Sigmoid colon (tissue), 7 donors: ENCODE measurements around the gene HIVEP3. TPM values are rescaled to one million over a fixed set of nuclear protein-coding genes. Genes with fewer than 3 reads are reported as not detected.

Experiments used
- DNase-seq: peaks from one replicate; pipeline ENCODE4 v3.0.0-alpha.2; 2019
- H3K27ac ChIP-seq, 4 donors: fragments of 200-600 bp; sonication (generic); one replicate each; pipeline ENCODE4 v1.5.1; 2016 to 2019; ENCODE audit warnings: mild to moderate bottlenecking in 1 of 4
- H3K27me3 ChIP-seq, 3 donors: fragments of 200-600 bp; sonication (generic); one replicate each; pipeline ENCODE4 v1.5.1; 2019; ENCODE audit warnings: mild to moderate bottlenecking in 1 of 3
- H3K36me3 ChIP-seq, 4 donors: fragments of 200-600 bp; sonication (generic); one replicate each; pipeline ENCODE4 v1.5.1; 2016 to 2019
- H3K4me1 ChIP-seq, 4 donors: fragments of 200-600 bp; sonication (generic); one replicate each; pipeline ENCODE4 v1.5.1; 2017 to 2019
- H3K4me3 ChIP-seq, 4 donors: fragments of 200-600 bp; sonication (generic); one replicate each; pipeline ENCODE4 v1.5.1; 2017 to 2019; ENCODE audit warnings: mild to moderate bottlenecking in 2 of 4, moderate library complexity in 1 of 4
- H3K9me3 ChIP-seq, 4 donors: fragments of 200-600 bp in 3 of 4; sonication (generic) in 3 of 4; one replicate each; pipeline versions ENCODE4 v1.5.1 to v1.6.1; 2013 to 2019
- CTCF ChIP-seq, 4 experiments: fragments of 450-650 bp in 3 of 4; fragments of 200-600 bp in 1 of 4; IDR thresholded peaks; one replicate each; pipeline ENCODE4 v1.5.1; 2016 to 2019; ENCODE audit warnings: antibody characterized with exemption in 4 of 4, mild to moderate bottlenecking in 3 of 4, moderate library complexity in 2 of 4
- EP300 ChIP-seq, 4 donors: sonication (generic); formaldehyde crosslinking; IDR thresholded peaks; one replicate each; pipeline ENCODE4 v1.6.1; 2017; ENCODE audit warnings: antibody characterized with exemption in 4 of 4
- POLR2A ChIP-seq, 2 donors: fragments of 450-650 bp; IDR thresholded peaks; one replicate each; pipeline ENCODE4 v1.6.1; 2016; ENCODE audit warnings: antibody characterized with exemption in 2 of 2, mild to moderate bottlenecking in 2 of 2, moderate library complexity in 2 of 2
- POLR2AphosphoS5 ChIP-seq, 4 donors: sonication (generic); formaldehyde crosslinking; IDR thresholded peaks; one replicate each; pipeline ENCODE4 v1.6.1; 2017; ENCODE audit warnings: antibody characterized with exemption in 4 of 4
- WGBS, 2 donors: extraction: QIAGEN DNeasy Blood & Tissue Kit; methylation state at CpG; one replicate each; pipeline ENCODE4 v1.1.7; 2013; 5-methylcytosine and 5-hydroxymethylcytosine counted together
- intact Hi-C: fragments of 100-400 bp; cut with DNase I; formaldehyde crosslinking; loops from one replicate; pipeline ENCODE4 v1.15.1; 2023
- polyA plus RNA-seq, 3 donors: library from polyadenylated mRNA; stranded (reverse); fragments of 200-250 nt; gene quantifications; one replicate each; pipeline ENCODE4 v1.2.3, GENCODE V29; 2013
- total RNA-seq, 4 donors: library from RNA; depleted of rRNA; stranded (reverse); fragments of >200 nt; gene quantifications; one replicate each; pipeline ENCODE4 v1.1.0, GENCODE V29; 2016
- donor health status: healthy with polysubstance abuse.
- donor health status: Bipolar disorder and iron deficiency.
- donor health status: healthy.

The HIVEP3 gene
- total and polyA plus RNA-seq, 7 donors, result 1.4 to 7.8 (median 3.2) TPM

- intact Hi-C loops, result no loop called here
- Histone ChIP-seq H3K36me3 (no peaks in the 10 kb centered on the region), H3K27me3 (no peaks in the 10 kb centered on the region), H3K4me3 (no peak overlapping the region), H3K27ac (no peak overlapping the region), H3K9me3 (no peaks in the 10 kb centered on the region), H3K4me1 (no peaks in the 10 kb centered on the region)
- no peak for TF ChIP-seq EP300 (IDR thresholded peaks at IDR 0.05)
- no peak for TF ChIP-seq CTCF (IDR thresholded peaks at IDR 0.05)
- TF ChIP-seq POLR2A (IDR thresholded peaks at IDR 0.05), result no peak
- no peak for TF ChIP-seq POLR2AphosphoS5 (IDR thresholded peaks at IDR 0.05)
- no peak for DNase-seq
- WGBS, 2 donors, result 92 to 94% methylated on average over 3 of the region's 3 CpGs
Measured at GRCh38 chr1:41743366-41743765, 175.4 kb downstream of the HIVEP3 start.

GRCh38 chr1:41742219-41742618 lies 176.5 kb downstream of the HIVEP3 start:
- Histone ChIP-seq H3K4me1 (no peaks in the 10 kb centered on the region), H3K27ac (no peak overlapping the region), H3K36me3 (no peaks in the 10 kb centered on the region), H3K4me3 (no peak overlapping the region), H3K9me3 (no peaks in the 10 kb centered on the region), H3K27me3 (no peaks in the 10 kb centered on the region)
- intact Hi-C loops, result no loop called here
- no peak for DNase-seq
- 69 to 77% methylated on average over 5 of the region's 5 CpGs for WGBS, 2 donors
- TF ChIP-seq POLR2A (IDR thresholded peaks at IDR 0.05), result no peak
- TF ChIP-seq EP300 (IDR thresholded peaks at IDR 0.05), result no peak
- TF ChIP-seq CTCF (IDR thresholded peaks at IDR 0.05), result no peak
- TF ChIP-seq POLR2AphosphoS5 (IDR thresholded peaks at IDR 0.05), result no peak

GRCh38 chr1:41741244-41741643 lies 177.5 kb downstream of the HIVEP3 start:
- intact Hi-C loops, result no loop called here
- H3K27ac ChIP-seq, result no peak overlapping the region
- 71 to 85% methylated on average over 7 of the region's 7 CpGs for WGBS, 2 donors
- H3K27me3 ChIP-seq, result no peaks in the 10 kb centered on the region
- no peaks in the 10 kb centered on the region for H3K36me3 ChIP-seq
- no peaks in the 10 kb centered on the region for H3K9me3 ChIP-seq
- no peak for TF ChIP-seq POLR2A (IDR thresholded peaks at IDR 0.05)
- no peak for TF ChIP-seq CTCF (IDR thresholded peaks at IDR 0.05)
- no peak for TF ChIP-seq POLR2AphosphoS5 (IDR thresholded peaks at IDR 0.05)
- no peak for TF ChIP-seq EP300 (IDR thresholded peaks at IDR 0.05)
- H3K4me3 ChIP-seq, result no peak overlapping the region
- DNase-seq, result no peak
- H3K4me1 ChIP-seq, result no peaks in the 10 kb centered on the region

GRCh38 chr1:41740630-41741239 lies 178.0 kb downstream of the HIVEP3 start:
- Histone ChIP-seq H3K27me3 (no peaks in the 10 kb centered on the region), H3K36me3 (no peaks in the 10 kb centered on the region), H3K4me3 (no peak overlapping the region), H3K4me1 (no peaks in the 10 kb centered on the region), H3K27ac (no peak overlapping the region), H3K9me3 (no peaks in the 10 kb centered on the region)
- no peak for TF ChIP-seq POLR2A (IDR thresholded peaks at IDR 0.05)
- TF ChIP-seq CTCF (IDR thresholded peaks at IDR 0.05), result no peak
- no peak for TF ChIP-seq EP300 (IDR thresholded peaks at IDR 0.05)
- TF ChIP-seq POLR2AphosphoS5 (IDR thresholded peaks at IDR 0.05), result no peak
- 34 to 68% methylated on average over 5 of the region's 5 CpGs for WGBS, 2 donors
- intact Hi-C loops, result no loop called here
- no peak for DNase-seq

- Histone ChIP-seq H3K27ac (no peak overlapping the region), H3K27me3 (no peaks in the 10 kb centered on the region), H3K9me3 (no peaks in the 10 kb centered on the region), H3K4me3 (no peak overlapping the region), H3K4me1 (no peaks in the 10 kb centered on the region), H3K36me3 (no peaks in the 10 kb centered on the region)
- 87 to 94% methylated on average over 5 of the region's 5 CpGs for WGBS, 2 donors
- TF ChIP-seq POLR2AphosphoS5 (IDR thresholded peaks at IDR 0.05) (no peak), CTCF (IDR thresholded peaks at IDR 0.05) (no peak), POLR2A (IDR thresholded peaks at IDR 0.05) (no peak), EP300 (IDR thresholded peaks at IDR 0.05) (no peak)
- intact Hi-C loops, result no loop called here
- DNase-seq, result no peak
Measured at GRCh38 chr1:41740058-41740457, 178.7 kb downstream of the HIVEP3 start.
